Keratinocyte (primary cell): ENCODE data around the gene ATP8A2. TPM values are rescaled to one million over a fixed set of nuclear protein-coding genes. Genes with fewer than 3 reads are reported as not detected.

Source experiments
- DNase-seq: peaks from one replicate; pipeline ENCODE4 v3.0.0-alpha.2; 2011; ENCODE audit warnings: low read depth, missing footprints, low spot score
- FAIRE-seq: peaks from 2 replicates; lab custom pipeline; 2011; peaks lifted over from hg19 to GRCh38; lab: Jason Lieb, UNC
- H2AFZ ChIP-seq: 2 replicates; pipeline ENCODE4 v1.6.0; 2012; ENCODE audit warnings: low read length, control low read depth, inconsistent platforms; ENCODE audit not compliant: control insufficient read depth
- H3K27ac ChIP-seq: 2 replicates; pipeline ENCODE4 v1.5.1; 2011; ENCODE audit warnings: low read length; ENCODE audit not compliant: control insufficient read depth, insufficient read depth
- H3K27me3 ChIP-seq: 3 replicates; pipeline ENCODE4 v1.6.0; 2011; ENCODE audit warnings: low read length; ENCODE audit not compliant: control insufficient read depth, insufficient read depth; ENCODE audit errors: extremely low read depth
- H3K36me3 ChIP-seq, 2 experiments: 2 replicates in 1 of 2; 3 replicates in 1 of 2; pipeline ENCODE4 v1.5.1; 2011; ENCODE audit warnings: low read length in 2 of 2, mild to moderate bottlenecking in 1 of 2; ENCODE audit not compliant: control insufficient read depth in 2 of 2, insufficient read depth in 2 of 2; ENCODE audit errors: extremely low read depth in 1 of 2
- H3K4me1 ChIP-seq: 3 replicates; pipeline ENCODE4 v1.5.1; 2011; ENCODE audit warnings: low read length; ENCODE audit not compliant: control insufficient read depth, insufficient read depth; ENCODE audit errors: extremely low read depth
- H3K4me2 ChIP-seq: 3 replicates; pipeline ENCODE4 v1.6.0; 2011; ENCODE audit warnings: low read depth, low read length; ENCODE audit not compliant: control insufficient read depth, insufficient read depth; ENCODE audit errors: extremely low read depth
- H3K4me3 ChIP-seq, 3 experiments: fragments of 200-600 bp in 1 of 3; sonication (generic) in 1 of 3; 2 replicates in 2 of 3; 3 replicates in 1 of 3; pipeline ENCODE4 v1.5.1; 2011 to 2016; ENCODE audit warnings: low read length in 3 of 3, mild to moderate bottlenecking in 3 of 3, control low read depth in 2 of 3, inconsistent platforms in 1 of 3, low read depth in 1 of 3, mixed read lengths in 1 of 3, mixed run types in 1 of 3, moderate library complexity in 1 of 3; ENCODE audit not compliant: control insufficient read depth in 2 of 3, insufficient read depth in 2 of 3; ENCODE audit errors: extremely low read depth in 1 of 3
- H3K79me2 ChIP-seq: 2 replicates; pipeline ENCODE4 v1.6.0; 2012; ENCODE audit warnings: low read length; ENCODE audit not compliant: control insufficient read depth, insufficient read depth
- H3K9ac ChIP-seq: 3 replicates; pipeline ENCODE4 v1.6.0; 2011; ENCODE audit warnings: low read length; ENCODE audit not compliant: control insufficient read depth, insufficient read depth; ENCODE audit errors: extremely low read depth
- H3K9me1 ChIP-seq: 3 replicates; pipeline ENCODE4 v1.6.0; 2011; ENCODE audit warnings: low read length; ENCODE audit not compliant: control insufficient read depth, insufficient read depth; ENCODE audit errors: extremely low read depth
- H3K9me3 ChIP-seq: 2 replicates; pipeline ENCODE4 v1.5.1; 2012; ENCODE audit warnings: low read depth, low read length; ENCODE audit not compliant: control insufficient read depth
- H4K20me1 ChIP-seq: 3 replicates; pipeline ENCODE4 v1.6.0; 2011; ENCODE audit warnings: low read length; ENCODE audit not compliant: control insufficient read depth, insufficient read depth; ENCODE audit errors: extremely low read depth
- CTCF ChIP-seq, 3 experiments: IDR thresholded peaks in 1 of 3; conservative IDR thresholded peaks in 1 of 3; optimal IDR thresholded peaks in 1 of 3; 2 replicates in 2 of 3; 3 replicates in 1 of 3; pipeline versions ENCODE3 to v1.5.1; 2011; ENCODE audit warnings: low read length in 3 of 3, mild to moderate bottlenecking in 3 of 3, moderate library complexity in 2 of 3, control low read depth in 1 of 3, inconsistent platforms in 1 of 3; ENCODE audit not compliant: insufficient read depth in 2 of 3; ENCODE audit errors: extremely low read depth in 1 of 3
- EZH2 ChIP-seq: IDR thresholded peaks from one replicate; pipeline ENCODE4 v1.6.1; 2012; ENCODE audit warnings: inconsistent platforms, mild to moderate bottlenecking, low read length, moderate library complexity
- dilution Hi-C: fragments of 300-500 bp; cut with MboI; formaldehyde crosslinking; loops from one replicate; pipeline ENCODE4 v1.7.0; 2020; ENCODE audit warnings: low sequenced_read_pairs; ENCODE audit not compliant: extremely low pct_ligation_motif_present
- polyA plus RNA-seq, 5 experiments: library from polyadenylated mRNA; depleted of rRNA in 3 of 5; stranded (reverse) in 3 of 5; stranded (forward) in 1 of 5; unstranded in 1 of 5; fragments of >200 nt; gene quantifications; 1 replicate in 1 of 5; 2 replicates in 3 of 5; 3 replicates in 1 of 5; pipeline versions ENCODE4 v1.2.1 to v1.2.3, GENCODE V29; 2011 to 2012; ENCODE audit warnings: missing spikeins in 2 of 5, low read depth in 1 of 5, low replicate concordance in 1 of 5

The ATP8A2 gene
- polyA plus RNA-seq, 1 donor (not counting 4 experiments of a cell fraction or from before 2014, with no cell fraction given) = 0.16 TPM

- H3K9ac ChIP-seq = no peak overlapping the region
- H3K27me3 ChIP-seq = no peaks in the 10 kb centered on the region
- FAIRE-seq (no peak), DNase-seq (no peak)
- TF ChIP-seq CTCF (optimal IDR thresholded peaks at IDR 0.05 in 1 of 3, IDR thresholded peaks at IDR 0.05 in 1 of 3, conservative IDR thresholded peaks at IDR 0.05 in 1 of 3; ENCODE audit: extremely low read depth in 1 of 3, insufficient read depth in 2 of 3, low read length in 3 of 3) = no peak
- TF ChIP-seq EZH2 = no peak
- H3K4me3 ChIP-seq = no peak overlapping the region
- H2AFZ ChIP-seq = no peak overlapping the region
- dilution Hi-C loops = no loop called here
- no peak overlapping the region for H3K27ac ChIP-seq
- no peaks in the 10 kb centered on the region for H3K36me3 ChIP-seq
- no peaks in the 10 kb centered on the region for H3K9me1 ChIP-seq
- H3K4me2 ChIP-seq = no peak overlapping the region
- H3K9me3 ChIP-seq = no peaks in the 10 kb centered on the region
- H3K4me1 ChIP-seq = no peaks in the 10 kb centered on the region
- no peaks in the 10 kb centered on the region for H4K20me1 ChIP-seq
- no peaks in the 10 kb centered on the region for H3K79me2 ChIP-seq
Measured at GRCh38 chr13:26058704-26059103, 686.9 kb downstream of the ATP8A2 start.

GRCh38 chr13:26060357-26060756 is 688.6 kb downstream of the ATP8A2 start:
- Histone ChIP-seq H3K9me1 (no peaks in the 10 kb centered on the region), H2AFZ (no peak overlapping the region), H3K9me3 (no peaks in the 10 kb centered on the region), H3K36me3 (no peaks in the 10 kb centered on the region), H3K27me3 (no peaks in the 10 kb centered on the region), H3K9ac (no peak overlapping the region), H3K4me2 (no peak overlapping the region), H3K4me1 (no peaks in the 10 kb centered on the region), H3K4me3 (no peak overlapping the region), H3K79me2 (no peaks in the 10 kb centered on the region), H3K27ac (no peak overlapping the region), H4K20me1 (no peaks in the 10 kb centered on the region)
- no peak for TF ChIP-seq EZH2
- no peak for TF ChIP-seq CTCF (optimal IDR thresholded peaks at IDR 0.05 in 1 of 3, IDR thresholded peaks at IDR 0.05 in 1 of 3, conservative IDR thresholded peaks at IDR 0.05 in 1 of 3; ENCODE audit: extremely low read depth in 1 of 3, insufficient read depth in 2 of 3, low read length in 3 of 3)
- FAIRE-seq (no peak), DNase-seq (no peak)
- dilution Hi-C loops = no loop called here
